Measurements from ENCODE around the gene NAT14.
A peak's percentile ranks its signal among the peaks of the same experiment; 100 is the strongest.
"Not testable (repeated sequence)": the region's sequence is repeated elsewhere in the genome, so short reads cannot be mapped to it uniquely, and the experiment has no call there.

Gene NAT14

GRCh38 chr19:55487924-55488687 is 3.1 kb downstream of the NAT14 start, which contains the start of gene SSC5D:
Gene SSC5D, plus strand, starts transcription at chr19:55488436. Its CDS starts 154 bp downstream, at chr19:55488590.
- DNase-seq: no peak

- no peak for DNase-seq
These were observed 4.2 kb downstream of the NAT14 start for GRCh38 chr19:55488986-55489710.

- no peak for DNase-seq
These were observed 4.9 kb downstream of the NAT14 start for GRCh38 chr19:55489711-55490477.

GRCh38 chr19:55490478-55491432 is 5.8 kb downstream of the NAT14 start:
- DNase-seq: no peak

GRCh38 chr19:55491546-55492360 is 6.8 kb downstream of the NAT14 start:
- DNase-seq: no peak

GRCh38 chr19:55492362-55492944 is 7.5 kb downstream of the NAT14 start:
- no peak for DNase-seq

- no peak for DNase-seq
These were observed 8.2 kb downstream of the NAT14 start for GRCh38 chr19:55493052-55493644.

GRCh38 chr19:55493645-55494171 is 8.7 kb downstream of the NAT14 start:
- no peak for DNase-seq

- no peak for DNase-seq
These were observed 9.3 kb downstream of the NAT14 start for GRCh38 chr19:55494172-55494761.

GRCh38 chr19:55495646-55496349 is 10.8 kb downstream of the NAT14 start:
- DNase-seq: no peak

GRCh38 chr19:55496820-55497219 is 11.8 kb downstream of the NAT14 start:
- not testable (repeated sequence) for DNase-seq

- DNase-seq: no peak
These were observed 12.8 kb downstream of the NAT14 start for GRCh38 chr19:55497763-55498162.

GRCh38 chr19:55498246-55498840 is 13.4 kb downstream of the NAT14 start:
- DNase-seq: no peak

GRCh38 chr19:55500368-55500952 is 15.5 kb downstream of the NAT14 start:
- DNase-seq: no peak

- no peak for DNase-seq
These were observed 17.4 kb downstream of the NAT14 start for GRCh38 chr19:55502197-55502952.

GRCh38 chr19:55503157-55503501 is 18.1 kb downstream of the NAT14 start:
- DNase-seq: no peak

GRCh38 chr19:55503502-55504251 is 18.7 kb downstream of the NAT14 start:
- peak; percentile 93 for DNase-seq
